BE2C (cell line): ENCODE results near the gene UBXN7. TPM values are rescaled to one million over a fixed set of nuclear protein-coding genes. Genes with fewer than 3 reads are reported as not detected.
"Not testable (repeated sequence)": the region's sequence is repeated elsewhere in the genome, so short reads cannot be mapped to it uniquely, and the experiment has no call there.

Experiments used
- DNase-seq: peaks from one replicate; pipeline ENCODE4 v3.0.0-alpha.2; 2020
- H3K27me3 ChIP-seq: fragments of 250-450 bp; sonication (Bioruptor Pico); 2 replicates; pipeline ENCODE4 v1.5.1; 2020; ENCODE audit warnings: mild to moderate bottlenecking
- H3K36me3 ChIP-seq: fragments of 250-450 bp; sonication (Bioruptor Pico); 2 replicates; pipeline ENCODE4 v1.5.1; 2020; ENCODE audit warnings: mild to moderate bottlenecking
- H3K4me1 ChIP-seq: fragments of 250-450 bp; sonication (Bioruptor Pico); 2 replicates; pipeline ENCODE4 v1.5.1; 2020
- H3K4me3 ChIP-seq: 2 replicates; pipeline ENCODE4 v1.5.1; 2011; ENCODE audit warnings: low read depth, low read length
- H3K9me3 ChIP-seq: fragments of 250-450 bp; sonication (Bioruptor Pico); 2 replicates; pipeline ENCODE4 v1.5.1; 2020
- CTCF ChIP-seq: IDR thresholded peaks from 2 replicates; pipeline ENCODE4 v1.5.1; 2012; ENCODE audit warnings: mild to moderate bottlenecking, low read depth, low read length
- polyA plus RNA-seq: library from polyadenylated mRNA; unstranded; fragments of >200 nt; gene quantifications from one replicate; pipeline ENCODE4 v1.2.1, GENCODE V29; 2012; ENCODE audit warnings: low read depth, missing spikeins; ENCODE audit not compliant: insufficient read length, insufficient read depth

UBXN7 gene
- polyA plus RNA-seq = 8.4 TPM

- no peak for TF ChIP-seq CTCF
- peak; percentile 97 for DNase-seq
- H3K9me3 ChIP-seq = no peaks in the 10 kb centered on the region
- no peaks in the 10 kb centered on the region for H3K4me1 ChIP-seq
- H3K36me3 ChIP-seq = no peaks in the 10 kb centered on the region; the same call in 1 of the 2 replicates
- peak within 1 kb of the TSS; percentile 91 for H3K4me3 ChIP-seq
- H3K27me3 ChIP-seq = no peaks in the 10 kb centered on the region
Measured at GRCh38 chr3:196432137-196432879, at the start of gene UBXN7. TSS of gene UBXN7 (minus strand) at chr3:196432427. CDS start at chr3:196432399, 28 bp downstream.

- H3K36me3 ChIP-seq = peaks cover 72% of the 10 kb centered on the region
- no peaks in the 10 kb centered on the region for H3K27me3 ChIP-seq
- DNase-seq = no peak
- no peaks in the 10 kb centered on the region for H3K4me1 ChIP-seq
- H3K4me3 ChIP-seq = no peak overlapping the region
- TF ChIP-seq CTCF = no peak
- no peaks in the 10 kb centered on the region for H3K9me3 ChIP-seq
Measured at GRCh38 chr3:196477678-196478077, 45.5 kb upstream of the UBXN7 start.

- no peak for TF ChIP-seq CTCF
- Histone ChIP-seq H3K4me1 (no peaks in the 10 kb centered on the region), H3K4me3 (no peak overlapping the region), H3K27me3 (no peaks in the 10 kb centered on the region), H3K36me3 (peaks cover 57% of the 10 kb centered on the region), H3K9me3 (no peaks in the 10 kb centered on the region)
- DNase-seq = no peak
Measured at GRCh38 chr3:196472286-196472685, 40.1 kb upstream of the UBXN7 start.

- no peaks in the 10 kb centered on the region for H3K4me1 ChIP-seq
- peaks cover 51% of the 10 kb centered on the region for H3K36me3 ChIP-seq
- no peaks in the 10 kb centered on the region for H3K9me3 ChIP-seq
- no peak for TF ChIP-seq CTCF
- DNase-seq = no peak
- no peak overlapping the region for H3K4me3 ChIP-seq
- H3K27me3 ChIP-seq = no peaks in the 10 kb centered on the region
Measured at GRCh38 chr3:196471551-196471950, 39.3 kb upstream of the UBXN7 start.

- H3K9me3 ChIP-seq, DNase-seq: not testable (repeated sequence)
Measured at GRCh38 chr3:196470182-196470581, 38.0 kb upstream of the UBXN7 start.

GRCh38 chr3:196463804-196464203, 31.6 kb upstream of the UBXN7 start:
- no peak overlapping the region for H3K4me3 ChIP-seq
- no peak for DNase-seq
- H3K4me1 ChIP-seq = no peaks in the 10 kb centered on the region
- no peak for TF ChIP-seq CTCF
- no peaks in the 10 kb centered on the region for H3K9me3 ChIP-seq
- peaks cover 9% of the 10 kb centered on the region for H3K36me3 ChIP-seq
- H3K27me3 ChIP-seq = no peaks in the 10 kb centered on the region

More at GRCh38 chr3:196470182-196470581, 38.0 kb upstream of the UBXN7 start:
- peaks cover 50% of the 10 kb centered on the region for H3K36me3 ChIP-seq
- H3K27me3 ChIP-seq, H3K4me1 ChIP-seq, H3K4me3 ChIP-seq: not testable (repeated sequence)
